ENCODE results near the gene ROR2.

Gene ROR2

DNA sequence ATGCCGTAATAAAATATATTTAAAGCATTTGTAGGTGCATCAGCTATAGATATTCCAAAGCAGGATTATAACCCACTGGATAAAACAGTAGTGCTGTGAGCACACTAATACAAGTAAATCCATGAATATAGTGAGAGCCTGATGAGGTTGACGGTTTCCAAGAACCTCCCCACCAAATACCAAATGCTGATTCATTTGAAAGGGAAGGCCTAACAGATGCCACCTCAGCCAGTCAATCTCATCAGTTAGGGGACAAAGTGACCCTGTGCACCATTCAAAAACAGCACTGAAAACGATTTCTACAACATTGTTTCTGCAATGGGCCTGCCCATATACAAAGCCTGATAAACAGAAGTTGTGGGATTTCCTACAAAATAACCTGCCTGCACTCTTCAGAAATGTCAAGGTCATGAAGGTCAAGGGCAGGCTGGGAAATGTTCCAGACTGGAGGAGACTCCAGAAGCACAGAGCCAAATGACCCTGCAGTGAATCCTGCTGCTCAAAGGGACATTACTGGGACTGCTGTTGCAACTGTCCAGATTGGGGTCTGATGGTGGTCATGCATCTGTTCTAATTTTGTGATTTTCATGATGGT, 69.6 kb downstream of the ROR2 start:
- Histone ChIP-seq H4K8ac (ENCODE audit: low read depth, low read length) (no peak overlapping the region), H3K27ac (ENCODE audit: low read depth, low read length) (no peak overlapping the region), H3K36me3 (ENCODE audit: control insufficient read depth, insufficient read depth, low read length) (peaks cover 2% of the 10 kb centered on the region), H3K79me2 (ENCODE audit: control insufficient read depth, insufficient read depth, low read length) (peaks cover 19% of the 10 kb centered on the region), H3K23ac (ENCODE audit: low read length) (no peak overlapping the region), H3K4ac (ENCODE audit: low read depth, low read length) (no peak overlapping the region), H4K5ac (ENCODE audit: low read length) (no peak overlapping the region), H3K4me2 (ENCODE audit: low read length) (no peak overlapping the region), H3K9ac (ENCODE audit: low read length) (no peak overlapping the region), H3K18ac (ENCODE audit: low read length) (no peak overlapping the region), H3K4me1 (ENCODE audit: control insufficient read depth, low read depth, low read length) (peaks cover 29% of the 10 kb centered on the region), H2BK5ac (ENCODE audit: low read length) (no peak overlapping the region), H2AK5ac (ENCODE audit: low read length) (no peak overlapping the region), H3K27me3 (ENCODE audit: insufficient read depth, low read length, poor library complexity) (no peaks in the 10 kb centered on the region), H3K56ac (ENCODE audit: low read length) (no peak overlapping the region), H3K4me3 (ENCODE audit: low read length) (no peak overlapping the region), H3K79me1 (ENCODE audit: low read length) (peaks cover 35% of the 10 kb centered on the region), H2BK15ac (replicated peaks; ENCODE audit: low read depth) (no peak overlapping the region), H2BK120ac (ENCODE audit: low read depth, low read length) (no peak overlapping the region)
- no CpG with 5 or more reads among the region's 3 CpGs for WGBS (ENCODE audit: extremely low coverage, insufficient coverage, low lambda C conversion rate)
- no peak for DNase-seq

DNA sequence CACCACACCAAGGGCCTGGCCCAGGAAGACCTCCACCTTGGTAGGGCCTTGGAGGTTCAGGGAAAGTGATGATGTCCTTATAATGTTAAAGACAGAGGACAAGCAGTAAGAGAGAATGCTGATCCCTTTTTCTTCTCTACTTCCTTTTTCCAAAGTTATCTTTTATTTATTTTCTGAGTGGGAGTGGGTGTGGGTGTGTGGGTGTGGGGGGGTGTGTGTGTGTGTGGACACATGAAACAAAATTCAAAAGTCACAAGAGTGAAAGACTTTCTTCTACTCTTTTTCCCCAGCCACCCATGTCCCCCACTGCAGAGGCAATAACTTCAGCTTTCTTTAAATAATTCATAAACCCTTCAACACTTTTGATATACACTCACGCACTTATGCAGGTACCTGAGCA, 70.8 kb downstream of the ROR2 start:
- peaks cover 19% of the 10 kb centered on the region for H3K79me2 ChIP-seq (ENCODE audit: control insufficient read depth, insufficient read depth, low read length)
- H2BK5ac ChIP-seq (ENCODE audit: low read length): no peak overlapping the region
- no peak overlapping the region for H3K9ac ChIP-seq (ENCODE audit: low read length)
- no peak overlapping the region for H3K27ac ChIP-seq (ENCODE audit: low read depth, low read length)
- H4K5ac ChIP-seq (ENCODE audit: low read length): no peak overlapping the region
- no peak overlapping the region for H3K4ac ChIP-seq (ENCODE audit: low read depth, low read length)
- no peak overlapping the region for H2BK15ac ChIP-seq (replicated peaks; ENCODE audit: low read depth)
- peaks cover 2% of the 10 kb centered on the region for H3K36me3 ChIP-seq (ENCODE audit: control insufficient read depth, insufficient read depth, low read length)
- H3K79me1 ChIP-seq (ENCODE audit: low read length): peaks cover 35% of the 10 kb centered on the region
- H2BK120ac ChIP-seq (ENCODE audit: low read depth, low read length): no peak overlapping the region
- no peak overlapping the region for H3K56ac ChIP-seq (ENCODE audit: low read length)
- no peak overlapping the region for H3K18ac ChIP-seq (ENCODE audit: low read length)
- WGBS (ENCODE audit: extremely low coverage, insufficient coverage, low lambda C conversion rate): no CpG with 5 or more reads among the region's 1 CpG
- no peak overlapping the region for H3K4me2 ChIP-seq (ENCODE audit: low read length)
- no peak for DNase-seq
- H3K23ac ChIP-seq (ENCODE audit: low read length): no peak overlapping the region
- no peaks in the 10 kb centered on the region for H3K27me3 ChIP-seq (ENCODE audit: insufficient read depth, low read length, poor library complexity)
- no peak overlapping the region for H3K4me3 ChIP-seq (ENCODE audit: low read length)
- peaks cover 21% of the 10 kb centered on the region for H3K4me1 ChIP-seq (ENCODE audit: control insufficient read depth, low read depth, low read length)
- no peak overlapping the region for H2AK5ac ChIP-seq (ENCODE audit: low read length)
- no peak overlapping the region for H4K8ac ChIP-seq (ENCODE audit: low read depth, low read length)

DNA sequence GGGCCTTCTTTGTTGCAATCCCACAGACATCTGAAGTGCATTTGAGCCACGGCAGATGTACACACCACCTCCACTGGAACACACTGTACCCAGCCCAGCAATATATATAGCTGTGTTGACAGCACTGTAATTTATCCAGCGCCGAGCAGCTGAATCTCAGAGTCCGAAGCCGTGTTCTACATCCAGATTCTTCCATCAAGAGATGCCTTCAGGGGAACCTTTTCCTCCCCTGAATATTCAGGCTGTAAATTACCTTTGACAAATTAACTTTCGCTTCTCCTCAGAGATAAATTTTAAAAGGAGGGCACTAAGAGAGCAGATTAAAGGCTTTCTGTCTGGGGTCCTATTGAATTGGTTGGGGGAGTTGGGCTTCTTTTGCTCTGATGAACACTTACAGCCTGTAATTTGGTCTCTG, 76.4 kb downstream of the ROR2 start:
- no CpG with 5 or more reads among the region's 6 CpGs for WGBS (ENCODE audit: extremely low coverage, insufficient coverage, low lambda C conversion rate)
- Histone ChIP-seq H3K56ac (ENCODE audit: low read length) (no peak overlapping the region), H3K4me3 (ENCODE audit: low read length) (no peak overlapping the region), H3K23ac (ENCODE audit: low read length) (no peak overlapping the region), H3K27me3 (ENCODE audit: insufficient read depth, low read length, poor library complexity) (no peaks in the 10 kb centered on the region), H3K36me3 (ENCODE audit: control insufficient read depth, insufficient read depth, low read length) (no peaks in the 10 kb centered on the region), H2BK5ac (ENCODE audit: low read length) (no peak overlapping the region), H3K79me2 (ENCODE audit: control insufficient read depth, insufficient read depth, low read length) (peaks cover 27% of the 10 kb centered on the region), H3K18ac (ENCODE audit: low read length) (no peak overlapping the region), H2AK5ac (ENCODE audit: low read length) (no peak overlapping the region), H4K8ac (ENCODE audit: low read depth, low read length) (no peak overlapping the region), H3K4ac (ENCODE audit: low read depth, low read length) (no peak overlapping the region), H3K79me1 (ENCODE audit: low read length) (peaks cover 33% of the 10 kb centered on the region), H4K5ac (ENCODE audit: low read length) (no peak overlapping the region), H3K4me1 (ENCODE audit: control insufficient read depth, low read depth, low read length) (peaks cover 16% of the 10 kb centered on the region), H3K4me2 (ENCODE audit: low read length) (no peak overlapping the region), H3K9ac (ENCODE audit: low read length) (no peak overlapping the region), H3K27ac (ENCODE audit: low read depth, low read length) (no peak overlapping the region), H2BK15ac (replicated peaks; ENCODE audit: low read depth) (no peak overlapping the region), H2BK120ac (ENCODE audit: low read depth, low read length) (no peak overlapping the region)
- DNase-seq: no peak

DNA sequence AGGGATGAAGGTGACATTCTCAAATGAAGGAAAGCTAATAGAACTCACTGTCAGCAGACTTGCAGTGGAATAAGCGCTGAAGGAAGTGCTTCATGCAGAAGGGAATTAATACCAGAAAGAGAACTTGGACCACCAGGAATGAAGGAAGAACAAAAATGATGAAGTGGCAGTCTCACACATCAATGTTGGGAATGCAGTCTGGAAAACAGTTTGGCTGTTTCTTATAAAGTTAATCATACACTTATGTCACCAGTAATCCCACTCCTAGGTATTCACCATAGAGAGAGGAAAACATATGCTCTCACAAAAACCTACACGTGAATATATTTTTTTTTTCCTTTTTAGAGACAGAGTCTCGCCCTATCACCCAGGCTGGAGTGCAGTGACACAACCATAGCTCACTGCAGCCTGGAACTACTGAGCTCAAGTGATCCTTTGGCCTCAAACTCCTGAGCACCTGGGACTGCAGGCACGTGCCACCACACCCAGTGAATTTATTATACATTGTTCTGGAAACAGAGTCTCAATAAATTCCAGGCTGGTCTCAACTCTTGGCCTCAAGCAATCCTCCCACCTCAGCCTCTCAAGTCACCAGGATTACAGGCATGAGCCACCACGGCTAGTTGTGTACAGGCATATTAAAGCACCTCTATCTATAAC, 81.2 kb downstream of the ROR2 start:
- no peak overlapping the region for H3K4me2 ChIP-seq (ENCODE audit: low read length)
- H3K9ac ChIP-seq (ENCODE audit: low read length): no peak overlapping the region
- no peak overlapping the region for H3K23ac ChIP-seq (ENCODE audit: low read length)
- DNase-seq: no peak
- H4K8ac ChIP-seq (ENCODE audit: low read depth, low read length): no peak overlapping the region
- H3K4me3 ChIP-seq (ENCODE audit: low read length): no peak overlapping the region
- no peak overlapping the region for H3K4ac ChIP-seq (ENCODE audit: low read depth, low read length)
- no peaks in the 10 kb centered on the region for H3K4me1 ChIP-seq (ENCODE audit: control insufficient read depth, low read depth, low read length)
- no peak overlapping the region for H3K56ac ChIP-seq (ENCODE audit: low read length)
- no peak overlapping the region for H4K5ac ChIP-seq (ENCODE audit: low read length)
- no peak overlapping the region for H2BK5ac ChIP-seq (ENCODE audit: low read length)
- no peak overlapping the region for H2BK15ac ChIP-seq (replicated peaks; ENCODE audit: low read depth)
- H2BK120ac ChIP-seq (ENCODE audit: low read depth, low read length): no peak overlapping the region
- peaks cover 31% of the 10 kb centered on the region for H3K79me1 ChIP-seq (ENCODE audit: low read length)
- no peaks in the 10 kb centered on the region for H3K36me3 ChIP-seq (ENCODE audit: control insufficient read depth, insufficient read depth, low read length)
- H3K79me2 ChIP-seq (ENCODE audit: control insufficient read depth, insufficient read depth, low read length): peaks cover 32% of the 10 kb centered on the region
- H3K27ac ChIP-seq (ENCODE audit: low read depth, low read length): no peak overlapping the region
- no peak overlapping the region for H3K18ac ChIP-seq (ENCODE audit: low read length)
- no CpG with 5 or more reads among the region's 5 CpGs for WGBS (ENCODE audit: extremely low coverage, insufficient coverage, low lambda C conversion rate)
- H3K27me3 ChIP-seq (ENCODE audit: insufficient read depth, low read length, poor library complexity): no peaks in the 10 kb centered on the region
- no peak overlapping the region for H2AK5ac ChIP-seq (ENCODE audit: low read length)

DNA sequence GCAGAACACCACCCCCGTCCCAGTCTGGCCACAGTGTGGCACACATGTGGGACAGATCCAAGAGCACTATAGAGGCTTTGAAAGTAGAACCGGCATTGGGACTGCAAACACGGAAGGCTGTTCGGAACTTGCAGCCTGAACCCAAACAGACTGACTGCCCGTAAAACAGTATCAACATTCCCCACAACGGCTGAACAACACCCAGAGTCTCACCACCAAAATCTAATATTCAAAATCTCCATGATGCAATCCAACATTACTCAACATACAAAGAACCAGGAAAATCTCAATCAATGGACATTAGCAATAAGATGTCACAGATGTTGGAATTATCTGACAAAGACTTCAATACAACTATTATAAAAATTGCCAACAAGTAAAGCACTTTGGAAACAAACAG, 82.3 kb downstream of the ROR2 start:
- Histone ChIP-seq H3K23ac (ENCODE audit: low read length) (no peak overlapping the region), H3K79me2 (ENCODE audit: control insufficient read depth, insufficient read depth, low read length) (peaks cover 30% of the 10 kb centered on the region), H3K36me3 (ENCODE audit: control insufficient read depth, insufficient read depth, low read length) (no peaks in the 10 kb centered on the region), H4K8ac (ENCODE audit: low read depth, low read length) (no peak overlapping the region), H4K5ac (ENCODE audit: low read length) (no peak overlapping the region), H3K79me1 (ENCODE audit: low read length) (peaks cover 27% of the 10 kb centered on the region), H3K18ac (ENCODE audit: low read length) (no peak overlapping the region), H2BK120ac (ENCODE audit: low read depth, low read length) (no peak overlapping the region), H3K4ac (ENCODE audit: low read depth, low read length) (no peak overlapping the region), H3K4me3 (ENCODE audit: low read length) (no peak overlapping the region), H2BK5ac (ENCODE audit: low read length) (no peak overlapping the region), H2BK15ac (replicated peaks; ENCODE audit: low read depth) (no peak overlapping the region), H3K27ac (ENCODE audit: low read depth, low read length) (no peak overlapping the region), H3K56ac (ENCODE audit: low read length) (no peak overlapping the region), H3K4me1 (ENCODE audit: control insufficient read depth, low read depth, low read length) (no peaks in the 10 kb centered on the region), H3K4me2 (ENCODE audit: low read length) (no peak overlapping the region), H3K9ac (ENCODE audit: low read length) (no peak overlapping the region), H2AK5ac (ENCODE audit: low read length) (no peak overlapping the region), H3K27me3 (ENCODE audit: insufficient read depth, low read length, poor library complexity) (no peaks in the 10 kb centered on the region)
- WGBS (ENCODE audit: extremely low coverage, insufficient coverage, low lambda C conversion rate): no CpG with 5 or more reads among the region's 6 CpGs
- no peak for DNase-seq

DNA sequence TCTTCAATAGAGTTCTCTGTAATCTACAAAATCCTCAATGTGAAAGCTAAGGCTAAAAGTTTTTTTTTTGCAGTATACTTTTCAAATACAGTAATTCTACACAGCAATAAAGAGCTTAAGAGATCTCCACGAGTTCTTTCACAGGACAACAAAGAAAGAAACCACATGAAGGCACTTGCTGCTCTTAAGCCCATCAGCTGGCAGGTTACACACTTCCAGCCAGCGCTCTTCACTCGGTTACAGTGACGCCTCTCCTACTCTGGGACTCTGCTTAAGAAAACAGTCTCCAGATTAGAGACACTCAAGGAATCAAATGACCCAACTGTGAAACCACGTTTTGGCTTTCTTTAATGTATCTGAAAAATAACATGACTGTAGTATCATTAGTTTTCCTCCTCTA, 85.0 kb downstream of the ROR2 start:
- no peak overlapping the region for H3K18ac ChIP-seq (ENCODE audit: low read length)
- no peak overlapping the region for H3K9ac ChIP-seq (ENCODE audit: low read length)
- H3K4ac ChIP-seq (ENCODE audit: low read depth, low read length): no peak overlapping the region
- H3K56ac ChIP-seq (ENCODE audit: low read length): no peak overlapping the region
- no peaks in the 10 kb centered on the region for H3K4me1 ChIP-seq (ENCODE audit: control insufficient read depth, low read depth, low read length)
- H2AK5ac ChIP-seq (ENCODE audit: low read length): no peak overlapping the region
- peaks cover 33% of the 10 kb centered on the region for H3K79me2 ChIP-seq (ENCODE audit: control insufficient read depth, insufficient read depth, low read length)
- no peaks in the 10 kb centered on the region for H3K36me3 ChIP-seq (ENCODE audit: control insufficient read depth, insufficient read depth, low read length)
- H4K5ac ChIP-seq (ENCODE audit: low read length): no peak overlapping the region
- H4K8ac ChIP-seq (ENCODE audit: low read depth, low read length): no peak overlapping the region
- DNase-seq: no peak
- peaks cover 28% of the 10 kb centered on the region for H3K79me1 ChIP-seq (ENCODE audit: low read length)
- H2BK5ac ChIP-seq (ENCODE audit: low read length): no peak overlapping the region
- no peak overlapping the region for H3K27ac ChIP-seq (ENCODE audit: low read depth, low read length)
- WGBS (ENCODE audit: extremely low coverage, insufficient coverage, low lambda C conversion rate): no CpG with 5 or more reads among the region's 5 CpGs
- no peak overlapping the region for H3K23ac ChIP-seq (ENCODE audit: low read length)
- no peak overlapping the region for H3K4me3 ChIP-seq (ENCODE audit: low read length)
- H3K4me2 ChIP-seq (ENCODE audit: low read length): no peak overlapping the region
- no peak overlapping the region for H2BK15ac ChIP-seq (replicated peaks; ENCODE audit: low read depth)
- no peak overlapping the region for H2BK120ac ChIP-seq (ENCODE audit: low read depth, low read length)
- no peaks in the 10 kb centered on the region for H3K27me3 ChIP-seq (ENCODE audit: insufficient read depth, low read length, poor library complexity)

Measured in mesendoderm (in vitro differentiated cells).